GM20000 (cell line): Measurements from ENCODE around the gene CDC73.

ENCODE experiments used
- DNase-seq: peaks from one replicate; pipeline ENCODE4 v3.0.0; 2012; ENCODE audit warnings: low spot score
- TF ChIP-seq, protein P1 (sequence below): IDR thresholded peaks from 2 replicates; pipeline ENCODE4 v1.5.1; 2012; ENCODE audit warnings: mild to moderate bottlenecking, control low read depth; ENCODE audit errors: extremely low read depth, missing control alignments

Gene CDC73

DNA sequence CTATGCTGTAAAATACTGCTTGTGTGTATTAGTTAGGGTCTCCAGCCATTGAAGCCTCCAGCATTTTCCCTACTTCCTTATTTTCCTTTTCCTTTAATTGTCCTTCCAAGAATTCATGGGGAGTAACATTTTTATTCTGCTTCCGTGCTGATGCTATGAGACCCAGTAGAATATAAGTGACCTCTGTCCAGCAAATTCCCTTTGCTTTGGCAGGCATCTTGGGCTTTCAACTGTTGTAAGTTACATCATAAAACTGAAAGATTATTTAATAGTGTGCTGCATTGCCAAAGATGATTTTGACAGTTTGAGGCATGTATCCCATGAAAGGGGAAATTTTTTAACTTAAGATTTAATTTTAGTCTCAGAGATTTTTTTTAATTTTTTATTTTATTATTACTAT lies 112.7 kb downstream of the CDC73 start:
- DNase-seq: no peak
- TF ChIP-seq, protein P1, sequence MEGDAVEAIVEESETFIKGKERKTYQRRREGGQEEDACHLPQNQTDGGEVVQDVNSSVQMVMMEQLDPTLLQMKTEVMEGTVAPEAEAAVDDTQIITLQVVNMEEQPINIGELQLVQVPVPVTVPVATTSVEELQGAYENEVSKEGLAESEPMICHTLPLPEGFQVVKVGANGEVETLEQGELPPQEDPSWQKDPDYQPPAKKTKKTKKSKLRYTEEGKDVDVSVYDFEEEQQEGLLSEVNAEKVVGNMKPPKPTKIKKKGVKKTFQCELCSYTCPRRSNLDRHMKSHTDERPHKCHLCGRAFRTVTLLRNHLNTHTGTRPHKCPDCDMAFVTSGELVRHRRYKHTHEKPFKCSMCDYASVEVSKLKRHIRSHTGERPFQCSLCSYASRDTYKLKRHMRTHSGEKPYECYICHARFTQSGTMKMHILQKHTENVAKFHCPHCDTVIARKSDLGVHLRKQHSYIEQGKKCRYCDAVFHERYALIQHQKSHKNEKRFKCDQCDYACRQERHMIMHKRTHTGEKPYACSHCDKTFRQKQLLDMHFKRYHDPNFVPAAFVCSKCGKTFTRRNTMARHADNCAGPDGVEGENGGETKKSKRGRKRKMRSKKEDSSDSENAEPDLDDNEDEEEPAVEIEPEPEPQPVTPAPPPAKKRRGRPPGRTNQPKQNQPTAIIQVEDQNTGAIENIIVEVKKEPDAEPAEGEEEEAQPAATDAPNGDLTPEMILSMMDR: no peak

GRCh38 chr1:193237381-193237978 lies 115.6 kb downstream of the CDC73 start:
- TF ChIP-seq, protein P1: no peak
- no peak for DNase-seq

DNA sequence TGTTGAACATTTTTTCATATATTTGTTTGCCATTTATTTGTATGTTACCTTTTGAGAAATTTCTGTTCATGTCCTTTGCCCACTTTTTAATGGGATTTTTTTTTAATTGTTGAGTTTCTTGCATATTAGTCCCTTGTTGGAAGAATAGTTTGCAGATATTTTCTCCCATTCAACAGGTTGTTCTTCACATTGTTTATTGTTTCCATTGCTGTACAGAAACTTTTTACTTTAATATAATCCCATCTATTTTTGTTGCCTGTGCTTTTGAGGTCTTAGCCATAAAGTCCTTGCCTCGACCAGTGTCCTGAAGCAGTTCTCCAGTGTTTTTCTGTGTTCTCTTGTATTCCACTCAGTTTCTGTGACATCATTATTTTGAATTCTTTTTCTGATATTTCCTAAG lies 118.8 kb downstream of the CDC73 start:
- TF ChIP-seq, protein P1: no peak
- no peak for DNase-seq

DNA sequence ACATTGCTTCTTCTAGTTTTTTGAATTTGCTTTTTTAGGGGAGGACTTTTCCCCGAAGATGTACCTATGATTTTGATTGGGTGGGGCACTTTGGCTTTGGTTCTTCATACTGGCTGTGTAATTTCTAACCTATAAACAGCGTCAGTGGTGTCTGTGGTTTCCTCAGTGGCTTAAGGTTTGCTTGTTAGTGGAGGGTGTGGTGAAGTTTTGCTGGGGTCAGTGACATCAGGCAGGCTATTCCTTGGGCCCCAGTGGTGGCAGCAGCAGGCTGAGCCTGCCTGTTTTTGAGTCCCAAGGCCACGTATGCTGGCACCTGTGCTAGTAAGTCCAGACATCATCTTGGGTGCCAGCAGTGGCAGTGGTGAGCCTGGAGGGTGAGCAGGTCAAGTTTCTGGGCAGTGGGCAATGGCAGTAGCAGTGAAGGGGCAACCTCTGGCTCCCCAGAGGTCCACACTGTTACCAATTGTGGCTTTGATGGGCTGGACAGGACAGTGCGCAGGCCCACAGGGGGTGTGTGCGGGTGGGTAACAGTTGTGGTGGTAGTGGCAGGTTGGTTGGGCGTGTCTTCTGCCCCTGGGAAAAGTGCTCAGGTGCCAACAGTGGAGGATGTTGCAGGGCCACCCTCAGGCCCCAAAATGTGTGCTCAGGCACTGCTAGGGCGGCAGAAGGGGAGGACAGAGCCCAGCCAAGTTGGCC lies 119.4 kb downstream of the CDC73 start:
- DNase-seq: no peak
- TF ChIP-seq, protein P1: no peak

GRCh38 chr1:193242000-193242399 lies 120.2 kb downstream of the CDC73 start:
- TF ChIP-seq, protein P1: no peak
- no peak for DNase-seq

- DNase-seq: no peak
- TF ChIP-seq, protein P1: no peak
Observed at GRCh38 chr1:193249187-193249586, 127.4 kb downstream of the CDC73 start.

GRCh38 chr1:193251950-193252349 lies 130.1 kb downstream of the CDC73 start:
- TF ChIP-seq, protein P1: no peak
- no peak for DNase-seq
